Parathyroid adenoma (tissue), 2 donors: Measurements from ENCODE around the gene DRAM1.
A peak's percentile ranks its signal among the peaks of the same experiment; 100 is the strongest.

Experiments used
- H2AFZ ChIP-seq: fragments of 300-600 bp; sonication (generic); one replicate; pipeline ENCODE4 v1.7.0; 2017; ENCODE audit warnings: antibody characterized with exemption, mild to moderate bottlenecking
- H3K27ac ChIP-seq: fragments of 300-600 bp; sonication (generic); one replicate; pipeline ENCODE4 v1.7.0; 2017
- H3K27me3 ChIP-seq: fragments of 300-600 bp; sonication (generic); one replicate; pipeline ENCODE4 v1.7.0; 2017; ENCODE audit warnings: low read length; ENCODE audit not compliant: control insufficient read depth, insufficient read depth
- H3K36me3 ChIP-seq: fragments of 300-600 bp; sonication (generic); one replicate; pipeline ENCODE4 v1.7.0; 2017; ENCODE audit warnings: low read length; ENCODE audit not compliant: control insufficient read depth, insufficient read depth
- H3K4me1 ChIP-seq: fragments of 300-600 bp; sonication (generic); one replicate; pipeline ENCODE4 v1.7.0; 2017; ENCODE audit warnings: control low read depth
- H3K4me2 ChIP-seq: fragments of 300-600 bp; sonication (generic); one replicate; pipeline ENCODE4 v1.7.0; 2017; ENCODE audit warnings: low read length
- H3K4me3 ChIP-seq: fragments of 300-600 bp; sonication (generic); one replicate; pipeline ENCODE4 v1.7.0; 2017; ENCODE audit warnings: low read depth, low read length
- H3K79me2 ChIP-seq: fragments of 300-600 bp; sonication (generic); one replicate; pipeline ENCODE4 v1.7.0; 2017; ENCODE audit warnings: control low read depth
- H3K9ac ChIP-seq: fragments of 300-600 bp; sonication (generic); one replicate; pipeline ENCODE4 v1.7.0; 2017; ENCODE audit warnings: mild to moderate bottlenecking
- H3K9me3 ChIP-seq: fragments of 300-600 bp; sonication (generic); one replicate; pipeline ENCODE4 v1.7.0; 2017; ENCODE audit warnings: low read length; ENCODE audit not compliant: control insufficient read depth
- TF ChIP-seq, protein P1 (sequence below): fragments of 300-600 bp; sonication (generic); IDR thresholded peaks from one replicate; pipeline ENCODE4 v1.7.0; 2017; ENCODE audit warnings: antibody characterized with exemption, mild to moderate bottlenecking
- donor health status: primary hyperparathyroidism.

Gene DRAM1

GRCh38 chr12:101876861-101877805 lies at the start of gene DRAM1:
Gene DRAM1, plus strand, starts transcription at chr12:101877580. Its CDS starts 210 bp downstream, at chr12:101877790.
- Histone ChIP-seq H3K27ac (peak within 1 kb of the TSS; percentile 97), H3K9me3 (no peaks in the 10 kb centered on the region), H3K36me3 (no peaks in the 10 kb centered on the region), H3K4me1 (peaks cover 6% of the 10 kb centered on the region), H3K79me2 (peaks cover 10% of the 10 kb centered on the region), H3K9ac (peak within 1 kb of the TSS; percentile 91), H3K4me3 (peak within 1 kb of the TSS; percentile 83), H3K4me2 (peak within 1 kb of the TSS; percentile 91), H3K27me3 (no peaks in the 10 kb centered on the region), H2AFZ (peak within 1 kb of the TSS; percentile 97)
- TF ChIP-seq, protein P1, sequence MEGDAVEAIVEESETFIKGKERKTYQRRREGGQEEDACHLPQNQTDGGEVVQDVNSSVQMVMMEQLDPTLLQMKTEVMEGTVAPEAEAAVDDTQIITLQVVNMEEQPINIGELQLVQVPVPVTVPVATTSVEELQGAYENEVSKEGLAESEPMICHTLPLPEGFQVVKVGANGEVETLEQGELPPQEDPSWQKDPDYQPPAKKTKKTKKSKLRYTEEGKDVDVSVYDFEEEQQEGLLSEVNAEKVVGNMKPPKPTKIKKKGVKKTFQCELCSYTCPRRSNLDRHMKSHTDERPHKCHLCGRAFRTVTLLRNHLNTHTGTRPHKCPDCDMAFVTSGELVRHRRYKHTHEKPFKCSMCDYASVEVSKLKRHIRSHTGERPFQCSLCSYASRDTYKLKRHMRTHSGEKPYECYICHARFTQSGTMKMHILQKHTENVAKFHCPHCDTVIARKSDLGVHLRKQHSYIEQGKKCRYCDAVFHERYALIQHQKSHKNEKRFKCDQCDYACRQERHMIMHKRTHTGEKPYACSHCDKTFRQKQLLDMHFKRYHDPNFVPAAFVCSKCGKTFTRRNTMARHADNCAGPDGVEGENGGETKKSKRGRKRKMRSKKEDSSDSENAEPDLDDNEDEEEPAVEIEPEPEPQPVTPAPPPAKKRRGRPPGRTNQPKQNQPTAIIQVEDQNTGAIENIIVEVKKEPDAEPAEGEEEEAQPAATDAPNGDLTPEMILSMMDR = peak; percentile 29

- no peaks in the 10 kb centered on the region for H3K27me3 ChIP-seq
- no peak overlapping the region for H3K4me2 ChIP-seq
- peaks cover 9% of the 10 kb centered on the region for H3K4me1 ChIP-seq
- H3K27ac ChIP-seq = no peak overlapping the region
- no peak overlapping the region for H3K9ac ChIP-seq
- TF ChIP-seq, protein P1 = no peak
- H3K9me3 ChIP-seq = no peaks in the 10 kb centered on the region
- no peak overlapping the region for H3K4me3 ChIP-seq
- H3K36me3 ChIP-seq = no peaks in the 10 kb centered on the region
- no peaks in the 10 kb centered on the region for H3K79me2 ChIP-seq
- no peak overlapping the region for H2AFZ ChIP-seq
These were observed 48.8 kb upstream of the DRAM1 start for GRCh38 chr12:101828463-101829196.

- Histone ChIP-seq H3K4me2 (peak overlapping the region; percentile 86), H3K9me3 (no peaks in the 10 kb centered on the region), H3K9ac (no peak overlapping the region), H2AFZ (peak overlapping the region; percentile 81), H3K27me3 (no peaks in the 10 kb centered on the region), H3K27ac (peak overlapping the region; percentile 66), H3K36me3 (no peaks in the 10 kb centered on the region), H3K79me2 (no peaks in the 10 kb centered on the region), H3K4me1 (peaks cover 9% of the 10 kb centered on the region), H3K4me3 (peak overlapping the region; percentile 72)
- TF ChIP-seq, protein P1 = no peak
These were observed 47.6 kb upstream of the DRAM1 start for GRCh38 chr12:101829639-101830366.

GRCh38 chr12:101830367-101831325 lies 46.7 kb upstream of the DRAM1 start, which contains the start of gene GNPTAB:
Gene GNPTAB, minus strand, starts transcription at chr12:101830959. Its CDS starts 284 bp downstream, at chr12:101830675.
- H3K27me3 ChIP-seq = no peaks in the 10 kb centered on the region
- no peak within 1 kb of the TSS for H3K9ac ChIP-seq
- TF ChIP-seq, protein P1 = peak; percentile 83
- peak within 1 kb of the TSS; percentile 66 for H3K27ac ChIP-seq
- H3K4me2 ChIP-seq = peak within 1 kb of the TSS; percentile 86
- H3K79me2 ChIP-seq = no peaks in the 10 kb centered on the region
- H3K4me3 ChIP-seq = peak within 1 kb of the TSS; percentile 72
- peaks cover 9% of the 10 kb centered on the region for H3K4me1 ChIP-seq
- no peaks in the 10 kb centered on the region for H3K36me3 ChIP-seq
- H3K9me3 ChIP-seq = no peaks in the 10 kb centered on the region
- peak within 1 kb of the TSS; percentile 82 for H2AFZ ChIP-seq
